CD14-positive monocyte (primary cell): Measurements from ENCODE around the gene ACOD1. TPM values are rescaled to one million over a fixed set of nuclear protein-coding genes. Genes with fewer than 3 reads are reported as not detected.

Experiments
- DNase-seq, 3 donors: peaks; one replicate each; pipeline ENCODE4 v3.0.0-alpha.2; 2011 to 2022
- H2AFZ ChIP-seq: 2 replicates; pipeline ENCODE4 v1.6.0; 2012; ENCODE audit warnings: mild to moderate bottlenecking, low read depth, low read length, inconsistent platforms; ENCODE audit not compliant: insufficient read depth, poor library complexity, severe bottlenecking
- H3K27ac ChIP-seq, 2 donors: 1 replicate in 1 of 2; 2 replicates in 1 of 2; pipeline ENCODE4 v1.5.1; 2012 to 2013; ENCODE audit warnings: low read length in 2 of 2, control low read depth in 1 of 2, inconsistent platforms in 1 of 2, low read depth in 1 of 2, mild to moderate bottlenecking in 1 of 2
- H3K27me3 ChIP-seq, 2 donors: one replicate each; pipeline versions ENCODE4 v1.6.0 to v1.6.1; 2011 to 2013; ENCODE audit warnings: low read length in 2 of 2; ENCODE audit not compliant: control insufficient read depth in 2 of 2, insufficient read depth in 2 of 2
- H3K36me3 ChIP-seq, 2 donors: replicated peaks in 1 of 2; 1 replicate in 1 of 2; 2 replicates in 1 of 2; pipeline versions ENCODE4 v1.5.1 to v1.6.1; 2012 to 2013; ENCODE audit warnings: low read length in 2 of 2, control low read depth in 1 of 2, inconsistent platforms in 1 of 2, mild to moderate bottlenecking in 1 of 2; ENCODE audit not compliant: insufficient read depth in 2 of 2, control insufficient read depth in 1 of 2
- H3K4me1 ChIP-seq, 2 donors: 1 replicate in 1 of 2; 2 replicates in 1 of 2; pipeline versions ENCODE4 v1.5.1 to v1.6.1; 2012 to 2013; ENCODE audit warnings: low read length in 2 of 2, control low read depth in 1 of 2, inconsistent platforms in 1 of 2, mild to moderate bottlenecking in 1 of 2, moderate library complexity in 1 of 2; ENCODE audit not compliant: insufficient read depth in 2 of 2, control insufficient read depth in 1 of 2
- H3K4me2 ChIP-seq: replicated peaks from 2 replicates; pipeline ENCODE3; 2012; ENCODE audit warnings: low read length, moderate library complexity, mild to moderate bottlenecking; ENCODE audit not compliant: poor library complexity, severe bottlenecking; ENCODE audit errors: extremely low read depth
- H3K4me3 ChIP-seq, 3 experiments: fragments of 200-600 bp in 1 of 3; sonication (generic) in 1 of 3; replicated peaks in 1 of 3; 1 replicate in 2 of 3; 2 replicates in 1 of 3; pipeline ENCODE4 v1.5.1; 2011 to 2013; ENCODE audit warnings: low read length in 3 of 3, mild to moderate bottlenecking in 3 of 3, control low read depth in 2 of 3, low read depth in 2 of 3, inconsistent platforms in 1 of 3, moderate library complexity in 1 of 3
- H3K79me2 ChIP-seq: 2 replicates; pipeline ENCODE4 v1.6.0; 2012; ENCODE audit warnings: mild to moderate bottlenecking, control low read depth, inconsistent platforms, low read length, moderate library complexity; ENCODE audit not compliant: insufficient read depth
- H3K9ac ChIP-seq: 2 replicates; pipeline ENCODE4 v1.6.0; 2017; ENCODE audit warnings: low read length, mild to moderate bottlenecking; ENCODE audit not compliant: insufficient read depth, poor library complexity, severe bottlenecking
- H3K9me3 ChIP-seq, 2 donors: replicated peaks in 1 of 2; 1 replicate in 1 of 2; 2 replicates in 1 of 2; pipeline versions ENCODE4 v1.5.1 to v1.6.1; 2012 to 2013; ENCODE audit warnings: low read length in 2 of 2, control low read depth in 1 of 2; ENCODE audit not compliant: control insufficient read depth in 1 of 2, insufficient read depth in 1 of 2
- H4K20me1 ChIP-seq: 2 replicates; pipeline ENCODE4 v1.6.0; 2012; ENCODE audit warnings: mild to moderate bottlenecking, low read length, control low read depth, moderate library complexity; ENCODE audit not compliant: insufficient read depth
- H3K27ac Mint-ChIP-seq, 7 donors: one replicate each; pipeline ENCODE4 v1.8.0; 2020; ENCODE audit warnings: mild to moderate bottlenecking in 7 of 7, mixed read lengths in 7 of 7, moderate library complexity in 6 of 7, inconsistent platforms in 2 of 7
- H3K27me3 Mint-ChIP-seq, 3 donors: one replicate each; pipeline ENCODE4 v1.8.0; 2021 to 2022; ENCODE audit warnings: low read depth in 3 of 3, mild to moderate bottlenecking in 3 of 3, mixed read lengths in 3 of 3, moderate library complexity in 3 of 3, inconsistent platforms in 1 of 3
- H3K36me3 Mint-ChIP-seq, 2 donors: one replicate each; pipeline ENCODE4 v1.8.0; 2020; ENCODE audit warnings: mixed read lengths in 2 of 2, inconsistent platforms in 1 of 2, mild to moderate bottlenecking in 1 of 2
- H3K4me1 Mint-ChIP-seq: one replicate; pipeline ENCODE4 v1.8.0; 2020; ENCODE audit warnings: mild to moderate bottlenecking, mixed read lengths
- H3K4me3 Mint-ChIP-seq, 2 donors: one replicate each; pipeline ENCODE4 v1.8.0; 2020; ENCODE audit warnings: mild to moderate bottlenecking in 2 of 2, mixed read lengths in 2 of 2, moderate library complexity in 1 of 2
- H3K9me3 Mint-ChIP-seq, 7 donors: one replicate each; pipeline ENCODE4 v1.8.0; 2020 to 2022; ENCODE audit warnings: mixed read lengths in 7 of 7, mild to moderate bottlenecking in 6 of 7, moderate library complexity in 6 of 7, inconsistent platforms in 2 of 7
- CTCF ChIP-seq: fragments of 200-600 bp; IDR thresholded peaks from one replicate; pipeline ENCODE4 v1.8.0; 2022; ENCODE audit warnings: antibody characterized with exemption, mild to moderate bottlenecking
- WGBS: methylation state at CpG from one replicate; pipeline ENCODE4 v1.1.5; 2013; ENCODE audit warnings: missing lambda C conversion rate; ENCODE audit not compliant: insufficient coverage; 5-methylcytosine and 5-hydroxymethylcytosine counted together
- intact Hi-C, 2 donors: fragments of 100-400 bp; cut with micrococcal nuclease; formaldehyde crosslinking; loops; one replicate each; pipeline versions ENCODE4 v1.15.0 to v1.15.1; 2023
- polyA plus RNA-seq, 3 donors: library from polyadenylated mRNA; depleted of rRNA in 1 of 3; unstranded in 2 of 3; stranded (reverse) in 1 of 3; fragments of 300-500 nt in 2 of 3; fragments of >200 nt in 1 of 3; fragmentation: Illumina TruSeq in 2 of 3; gene quantifications; 1 replicate in 2 of 3; 2 replicates in 1 of 3; pipeline ENCODE4 v1.2.3, GENCODE V29; 2012 to 2021

ACOD1 gene
- polyA plus RNA-seq, 3 donors = 0.29 TPM; not detected in 2

GRCh38 chr13:76954538-76954937 lies 6.2 kb downstream of the ACOD1 start:
- peaks cover 7 to 14% of the 10 kb centered on the region in 2 donors for H3K4me1 ChIP-seq
- no peaks in the 10 kb centered on the region for H3K79me2 ChIP-seq
- no peaks in the 10 kb centered on the region for H3K36me3 ChIP-seq
- no peak overlapping the region for H3K4me3 ChIP-seq
- H3K27me3 ChIP-seq = no peaks in the 10 kb centered on the region
- intact Hi-C loops = no loop called here
- H3K27me3 Mint-ChIP-seq = peaks cover 2 to 10% (median 6%) of the 10 kb centered on the region in 3 donors
- 93% methylated on average over 4 of the region's 6 CpGs for WGBS
- no peak overlapping the region for H3K27ac ChIP-seq
- H3K4me1 Mint-ChIP-seq = peaks cover 14% of the 10 kb centered on the region
- peaks cover 7 to 14% of the 10 kb centered on the region in 2 donors for H3K9me3 ChIP-seq
- no peak overlapping the region for H3K27ac Mint-ChIP-seq
- H3K9me3 Mint-ChIP-seq = peaks cover 7 to 15% (median 12%) of the 10 kb centered on the region in 7 donors
- no peak overlapping the region for H3K4me2 ChIP-seq
- H3K36me3 Mint-ChIP-seq = no peaks in the 10 kb centered on the region
- no peak for TF ChIP-seq CTCF
- no peak overlapping the region for H2AFZ ChIP-seq
- no peaks in the 10 kb centered on the region for H4K20me1 ChIP-seq
- H3K4me3 Mint-ChIP-seq = no peak overlapping the region
- DNase-seq = no peak
- no peak overlapping the region for H3K9ac ChIP-seq

GRCh38 chr13:76955193-76955592 lies 6.9 kb downstream of the ACOD1 start:
- WGBS = no CpG with 5 or more reads among the region's 4 CpGs
- H3K4me3 ChIP-seq = no peak overlapping the region
- DNase-seq = no peak
- peaks cover 9% of the 10 kb centered on the region for H3K4me1 Mint-ChIP-seq
- H3K9me3 ChIP-seq = peaks cover 14 to 20% of the 10 kb centered on the region in 2 donors
- H3K9ac ChIP-seq = no peak overlapping the region
- no peaks in the 10 kb centered on the region for H4K20me1 ChIP-seq
- no peaks in the 10 kb centered on the region for H3K36me3 Mint-ChIP-seq
- H3K79me2 ChIP-seq = no peaks in the 10 kb centered on the region
- no peak for TF ChIP-seq CTCF
- peaks cover under 1 to 8% of the 10 kb centered on the region in 2 donors for H3K4me1 ChIP-seq
- peaks cover 2 to 10% (median 6%) of the 10 kb centered on the region in 3 donors for H3K27me3 Mint-ChIP-seq
- no peaks in the 10 kb centered on the region for H3K36me3 ChIP-seq
- no peak overlapping the region for H3K4me2 ChIP-seq
- H3K27ac ChIP-seq = no peak overlapping the region
- no peaks in the 10 kb centered on the region for H3K27me3 ChIP-seq
- H2AFZ ChIP-seq = no peak overlapping the region
- peaks cover 11 to 21% (median 19%) of the 10 kb centered on the region in 7 donors for H3K9me3 Mint-ChIP-seq
- no peak overlapping the region for H3K4me3 Mint-ChIP-seq
- intact Hi-C loops = loop anchor here in 1 of 2 donors (5.0 kb wide), 1 partner anchor 33 kb away; no protein-coding TSS in a partner anchor
- H3K27ac Mint-ChIP-seq = no peak overlapping the region
